Ecto neural progenitor cell (in vitro differentiated cells): ENCODE data around the gene EVI5.

ENCODE experiments used
- DNase-seq: peaks from one replicate; pipeline ENCODE4 v3.0.0-alpha.2; 2018; ENCODE audit warnings: low spot score

EVI5 gene

DNA sequence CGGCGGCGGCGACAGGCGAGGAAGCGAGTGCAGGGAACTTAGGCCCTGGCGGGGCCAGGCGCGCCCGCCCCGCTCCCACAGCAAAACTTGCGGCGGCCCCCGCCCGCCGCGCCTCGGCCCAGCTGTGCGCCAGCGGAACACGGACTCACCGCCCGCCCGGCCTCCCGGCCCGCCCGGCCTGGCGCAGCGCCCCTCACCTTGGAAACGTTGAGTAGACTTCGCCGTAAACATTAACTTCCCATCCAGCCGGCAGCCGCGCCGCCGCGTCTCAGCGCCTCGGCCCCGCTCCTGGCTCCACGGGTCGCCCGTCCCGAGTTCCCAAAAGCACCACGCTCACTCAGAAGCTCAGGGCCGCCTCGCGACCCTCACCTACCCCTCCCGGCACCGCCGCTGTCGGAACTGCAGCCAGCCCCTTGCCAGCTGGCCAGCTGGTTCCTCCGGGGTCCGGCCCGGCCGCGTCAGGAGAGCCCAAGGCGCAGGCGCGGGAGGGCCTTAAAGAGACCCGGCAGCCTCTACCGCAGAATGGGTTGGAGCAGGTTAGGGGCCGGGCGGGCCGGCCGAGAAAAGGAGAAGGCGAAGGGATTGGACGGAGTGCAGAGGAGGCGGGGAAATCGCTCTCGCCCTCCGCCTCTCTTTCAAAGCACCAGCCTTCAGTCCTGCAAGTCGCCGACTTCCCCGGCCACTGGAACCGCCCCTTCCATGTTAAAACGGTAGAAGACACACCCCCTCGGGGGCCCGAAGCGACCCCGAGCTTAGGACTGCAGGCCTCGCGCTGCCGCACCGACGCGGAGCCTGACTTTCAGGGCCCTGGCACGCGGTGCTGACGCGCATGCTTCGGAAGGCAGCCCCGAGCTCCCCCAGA lies at the start of gene EVI5:
Gene EVI5, minus strand, starts transcription at position 470 of the 862 bp plus-strand sequence. CDS start 48,562 bp downstream, outside the sequence.
- peak; percentile 96 for DNase-seq

DNA sequence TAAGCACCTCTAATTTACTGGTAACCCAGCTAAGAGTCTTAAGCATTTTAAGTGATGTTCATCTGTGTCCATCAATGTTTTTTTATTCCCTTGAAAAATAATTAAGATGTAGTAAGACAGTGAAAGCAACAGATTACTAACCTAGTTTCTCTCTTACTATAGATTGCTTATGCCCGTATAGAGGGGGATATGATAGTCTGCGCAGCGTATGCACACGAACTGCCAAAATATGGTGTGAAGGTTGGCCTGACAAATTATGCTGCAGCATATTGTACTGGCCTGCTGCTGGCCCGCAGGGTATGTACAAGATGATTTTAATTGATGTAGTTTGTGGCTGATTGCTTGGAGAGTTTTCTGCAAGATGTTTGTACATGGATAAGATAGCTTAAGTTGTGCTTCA lies 49.7 kb upstream of the EVI5 start:
- no peak for DNase-seq

DNA sequence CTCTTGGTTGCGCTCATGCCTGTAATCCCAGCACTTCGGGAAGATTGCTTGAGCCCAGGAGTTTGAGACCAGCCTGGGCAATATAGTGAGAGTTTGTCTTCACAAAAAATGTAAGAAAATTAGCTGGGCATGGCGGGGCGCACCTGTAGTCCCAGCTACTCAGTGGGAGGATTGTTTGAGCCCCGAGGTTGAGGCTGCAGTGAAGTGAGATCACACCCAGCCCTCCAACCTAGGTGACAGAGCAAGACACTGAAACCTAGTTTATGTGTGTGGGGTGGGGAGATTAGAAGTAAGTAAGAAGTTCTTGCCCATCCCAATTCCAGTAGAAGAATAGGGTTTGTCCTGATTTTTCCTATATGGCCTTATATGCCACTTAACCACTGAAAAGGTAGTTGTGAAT lies 48.9 kb upstream of the EVI5 start:
- DNase-seq: no peak

DNA sequence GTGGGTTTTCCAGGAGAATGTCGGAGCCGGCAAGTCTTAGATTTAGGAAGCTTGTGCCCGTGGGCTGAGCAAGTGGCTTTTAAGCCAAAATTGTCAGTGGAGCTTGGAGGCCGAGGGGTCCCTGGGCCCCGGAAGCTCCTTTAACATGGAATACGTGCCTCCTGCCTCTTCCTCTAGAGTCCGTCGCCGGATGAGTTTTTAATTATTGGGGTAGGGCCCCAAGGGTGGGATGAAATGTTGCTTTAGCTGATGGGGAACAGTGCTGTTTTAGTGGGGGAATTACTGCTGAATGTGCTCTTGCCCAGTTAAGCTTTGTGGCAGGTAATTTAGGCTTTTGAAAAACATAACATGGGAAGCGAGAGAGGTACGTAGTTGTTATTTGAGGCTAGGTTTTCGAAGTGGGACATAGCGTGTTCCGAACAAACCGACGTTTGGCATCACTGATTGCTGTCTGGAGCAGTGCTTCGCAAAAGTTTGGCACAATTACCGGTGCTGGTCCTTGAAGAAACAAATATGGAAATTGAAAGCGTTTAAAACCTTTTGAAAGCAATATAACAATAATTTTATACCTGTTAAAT lies 47.7 kb upstream of the EVI5 start:
- DNase-seq: no peak

DNA sequence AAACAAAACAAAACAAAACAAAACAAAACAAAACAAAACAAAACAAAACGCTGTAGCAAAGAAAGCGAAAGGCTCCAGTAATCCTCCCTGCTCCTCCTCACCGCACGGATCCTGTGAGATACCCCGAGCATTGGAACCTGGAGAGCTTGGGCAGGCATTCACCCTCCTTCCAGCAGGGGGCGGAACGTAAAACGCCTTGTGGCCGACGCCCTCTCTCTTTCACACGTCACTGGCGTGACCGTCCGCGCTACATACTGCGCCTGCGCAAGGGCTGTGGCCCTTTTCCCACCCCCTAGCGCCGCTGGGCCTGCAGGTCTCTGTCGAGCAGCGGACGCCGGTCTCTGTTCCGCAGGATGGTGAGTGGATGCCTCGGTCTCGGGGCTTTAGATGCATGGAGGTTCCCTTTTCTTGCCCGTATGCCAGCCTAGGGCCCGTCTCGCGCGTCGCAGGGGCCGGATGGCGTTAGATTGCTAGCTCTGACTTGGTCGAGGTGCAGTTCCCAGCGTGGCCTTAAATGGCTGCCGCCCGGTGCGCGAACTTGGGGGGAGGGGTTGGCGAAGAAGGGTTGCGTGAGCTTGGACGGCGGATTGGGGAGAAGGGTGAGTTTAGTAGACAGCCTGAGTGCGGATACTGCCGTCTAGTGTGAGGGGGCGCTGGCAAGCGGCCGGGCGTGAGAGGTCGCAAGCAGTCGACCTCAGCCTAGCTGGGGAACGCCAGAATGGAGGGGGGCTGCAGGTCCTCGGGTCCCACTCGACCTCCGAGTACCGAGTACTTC lies 47.0 kb upstream of the EVI5 start, which contains the start of gene RPL5:
Gene RPL5, plus strand, starts transcription at position 279 of the 775 bp plus-strand sequence. Its CDS starts 75 bp downstream, at position 354.
- DNase-seq: peak; percentile 98

DNA sequence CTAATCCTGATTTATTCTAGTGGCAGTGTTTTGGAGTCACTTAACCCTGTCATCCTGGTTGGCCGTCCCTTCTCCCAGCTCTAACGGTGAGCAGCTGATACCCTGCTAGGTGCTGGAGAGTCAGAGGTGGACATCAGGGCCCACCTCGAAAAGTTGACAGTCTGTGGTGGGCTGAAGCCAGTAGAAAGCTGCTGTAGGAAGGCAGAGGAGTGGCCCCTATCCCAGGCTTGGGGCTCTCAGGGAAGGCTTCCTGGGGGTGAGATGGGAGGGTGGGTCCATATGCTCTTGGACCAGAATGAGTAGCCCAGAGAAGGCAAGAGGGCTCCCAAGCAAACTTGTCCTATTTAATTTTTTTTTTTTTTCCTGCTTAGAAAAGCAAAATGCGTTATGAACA lies 46.5 kb upstream of the EVI5 start:
- DNase-seq: peak; percentile 49

DNA sequence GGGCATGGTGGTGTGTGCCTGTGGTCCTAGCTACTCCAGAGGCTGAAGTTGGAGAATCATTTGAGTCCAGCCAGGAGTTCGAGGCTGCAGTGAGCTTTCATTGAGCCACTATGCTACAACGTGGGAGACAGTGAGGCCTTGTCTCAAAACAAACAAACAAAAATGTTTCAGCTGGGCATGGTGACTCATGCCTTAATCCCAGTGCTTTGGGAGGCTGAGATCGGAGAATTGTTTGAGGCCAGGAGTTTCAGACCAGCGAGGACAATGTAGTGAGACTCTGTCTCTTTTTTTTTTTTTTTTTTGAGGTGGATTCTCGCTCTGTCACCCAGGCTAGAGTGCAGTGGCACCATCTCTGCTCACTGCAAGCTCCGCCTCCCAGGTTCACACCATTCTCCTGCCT lies 41.9 kb upstream of the EVI5 start:
- DNase-seq: no peak

DNA sequence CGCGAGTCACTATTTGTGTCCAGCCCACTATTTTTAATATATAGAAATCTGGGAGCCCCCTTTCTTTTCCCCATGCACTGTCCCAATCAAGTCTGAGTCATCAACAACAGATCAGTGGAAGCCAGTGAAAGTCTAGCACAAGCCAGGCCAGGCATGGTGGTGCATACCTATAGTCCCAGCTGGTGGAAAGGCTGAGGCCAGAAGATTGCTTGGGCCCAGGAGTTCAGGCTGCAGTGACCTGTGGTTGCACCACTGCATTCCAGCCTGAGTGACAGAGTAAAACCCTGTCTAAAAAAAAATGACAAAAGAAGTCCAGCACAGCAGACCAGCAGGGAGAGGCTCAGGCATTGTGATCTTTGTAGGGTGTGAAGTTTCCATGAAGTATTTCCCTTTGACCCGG lies 38.0 kb upstream of the EVI5 start:
- DNase-seq: peak; percentile 49

DNA sequence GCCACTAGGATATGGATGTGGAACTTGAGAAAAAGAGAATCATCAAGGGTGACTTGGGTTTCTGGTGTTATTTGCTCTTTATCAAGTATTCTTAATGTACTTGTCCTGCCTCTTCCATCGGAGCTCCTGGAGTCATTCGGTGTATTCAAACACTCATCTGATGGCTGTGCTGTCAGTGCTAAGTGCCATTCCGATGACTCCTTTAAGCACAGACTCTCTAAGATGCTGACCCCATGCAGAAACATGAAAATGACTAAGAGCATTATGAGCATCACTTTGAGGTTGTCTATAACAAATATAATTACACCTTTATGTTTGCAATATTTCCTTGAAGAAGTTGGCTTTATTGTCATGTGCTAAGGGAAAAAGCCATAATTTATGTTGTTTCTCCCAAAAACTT lies 35.6 kb upstream of the EVI5 start:
- DNase-seq: no peak

DNA sequence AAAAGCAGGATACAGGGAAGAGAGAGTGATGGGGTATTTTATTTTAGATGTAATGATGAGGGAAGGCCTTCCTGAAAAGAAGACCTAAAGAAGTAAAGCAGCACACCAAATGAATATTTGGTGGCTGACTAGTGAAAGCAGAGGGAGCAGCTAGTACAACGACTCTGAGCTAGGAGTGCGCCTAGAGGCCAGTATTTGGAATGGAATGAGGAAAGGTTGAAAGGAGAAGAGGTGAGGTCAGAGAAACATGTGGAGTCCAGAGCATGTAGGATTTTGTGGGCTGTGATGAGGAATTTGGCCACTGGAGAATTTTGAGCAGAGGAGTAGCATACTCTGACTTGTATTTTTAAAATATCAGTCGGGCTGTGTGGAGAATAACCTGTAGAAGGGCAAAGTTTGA lies 35.1 kb upstream of the EVI5 start:
- DNase-seq: no peak

DNA sequence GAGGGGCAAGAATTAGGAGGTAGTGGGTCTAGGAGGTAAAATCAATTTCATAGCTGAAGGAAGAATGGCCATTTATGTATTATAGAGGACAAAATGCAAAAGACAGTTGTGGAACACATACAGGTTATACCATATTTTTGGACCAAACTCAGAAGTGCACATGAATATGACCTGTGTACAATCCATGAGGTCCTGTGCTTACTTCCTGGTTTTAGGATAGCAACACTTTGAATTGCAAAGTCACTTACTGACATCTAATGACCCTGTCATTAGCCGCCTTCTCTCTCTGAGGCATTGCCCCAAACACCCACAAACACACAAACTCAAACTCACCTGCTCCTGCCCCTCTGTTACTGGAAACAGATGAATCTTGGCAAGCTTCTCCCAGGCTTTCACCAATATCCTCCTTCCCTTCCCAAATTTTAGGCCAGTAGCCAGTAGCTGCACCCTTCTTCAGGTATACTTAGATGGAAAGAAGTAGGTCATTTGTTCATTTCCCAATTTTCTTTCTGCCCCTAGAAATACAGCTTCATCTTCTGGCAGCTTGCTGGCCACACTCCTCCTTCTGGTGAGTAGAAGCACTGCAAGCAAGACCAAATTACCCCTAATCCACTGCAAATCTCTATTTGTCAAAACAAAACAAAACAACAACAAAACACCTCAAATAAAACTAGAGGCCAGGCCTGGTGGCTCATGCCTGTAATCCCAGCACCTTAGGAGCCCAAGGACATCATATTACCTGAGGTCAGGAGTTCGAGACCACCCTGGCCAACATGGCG lies 33.3 kb upstream of the EVI5 start:
- DNase-seq: no peak

DNA sequence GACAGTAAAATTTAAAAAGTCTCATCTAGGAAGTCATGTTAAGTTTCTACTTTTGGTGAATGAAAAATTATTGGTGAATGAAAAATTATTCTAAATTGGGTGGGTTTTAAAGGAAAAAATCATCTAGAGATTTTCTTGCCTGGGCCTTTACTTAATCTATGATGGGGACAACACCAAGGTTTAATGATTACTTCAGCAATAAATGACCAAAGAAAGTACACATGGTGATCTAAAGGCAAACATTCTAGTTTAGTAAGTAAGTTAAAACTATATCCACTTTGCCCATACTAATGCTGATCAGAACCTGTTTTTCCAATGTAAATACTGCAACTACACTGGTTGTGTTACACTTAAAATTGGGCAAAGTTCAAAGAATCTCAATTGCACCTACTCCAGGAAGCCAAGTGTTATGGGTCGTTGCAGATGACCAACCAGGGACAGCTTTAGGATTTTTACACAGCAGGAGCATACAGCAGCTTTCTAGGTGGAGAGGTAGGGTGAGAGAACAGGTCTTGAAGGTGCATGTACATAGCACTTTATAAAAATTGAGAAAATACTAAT lies 32.3 kb upstream of the EVI5 start:
- no peak for DNase-seq

DNA sequence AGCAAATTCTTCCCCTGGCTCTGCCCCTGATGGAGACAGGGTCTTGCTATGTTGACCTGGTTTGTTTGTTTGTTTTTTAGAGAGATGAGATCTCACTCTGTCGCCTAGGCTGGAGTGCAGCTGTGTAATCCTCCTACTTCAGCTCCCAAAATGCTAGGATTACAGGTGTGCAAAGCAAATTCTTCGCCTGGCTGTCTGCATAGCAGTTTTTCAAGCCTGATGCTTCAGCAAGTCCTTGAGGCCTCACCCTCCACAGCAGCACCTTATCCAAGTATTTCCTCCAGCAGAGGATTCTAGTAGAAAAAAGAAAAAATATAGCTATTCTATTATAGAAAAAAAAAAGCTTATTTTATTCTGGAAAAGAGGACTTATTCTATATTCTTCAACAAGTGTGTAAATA lies 31.8 kb upstream of the EVI5 start:
- no peak for DNase-seq

DNA sequence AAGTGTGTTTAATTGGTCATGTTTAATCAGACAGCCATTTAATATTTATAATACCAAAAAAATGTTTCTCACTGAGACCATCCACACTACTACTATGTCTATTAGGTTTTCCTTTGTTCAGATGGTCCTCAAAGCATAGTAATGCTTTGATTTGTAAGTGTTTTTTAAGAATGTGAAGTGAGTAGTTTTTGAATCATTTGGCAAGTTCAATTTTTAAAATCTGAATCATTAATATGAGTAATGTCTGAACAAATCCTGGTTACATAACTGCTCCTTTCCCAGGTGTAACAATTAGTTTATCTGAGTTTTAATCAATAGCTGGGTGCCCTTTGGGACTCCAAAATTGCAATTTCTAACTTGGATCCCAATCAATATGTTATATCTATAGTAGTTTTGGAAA lies 23.5 kb upstream of the EVI5 start:
- DNase-seq: no peak

DNA sequence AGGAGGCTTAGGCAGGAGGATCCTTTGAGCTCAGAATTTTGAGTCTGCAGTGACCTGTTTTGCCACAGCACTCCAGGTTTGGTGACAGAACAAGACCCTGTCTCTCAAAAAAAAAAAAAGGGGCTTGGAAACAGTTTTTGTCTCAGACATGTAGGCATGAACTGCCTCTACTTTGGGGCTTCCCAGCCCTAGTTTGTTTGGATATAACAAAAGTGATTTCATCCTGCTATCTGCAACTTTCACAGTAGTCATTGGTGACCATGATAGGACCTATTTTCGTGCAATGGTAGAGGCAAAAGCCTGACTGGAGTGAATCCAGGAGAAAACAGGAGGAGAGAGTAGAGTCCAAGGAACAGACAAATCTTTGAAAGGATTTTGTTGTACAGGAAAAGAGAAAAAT lies 20.3 kb upstream of the EVI5 start:
- DNase-seq: no peak

DNA sequence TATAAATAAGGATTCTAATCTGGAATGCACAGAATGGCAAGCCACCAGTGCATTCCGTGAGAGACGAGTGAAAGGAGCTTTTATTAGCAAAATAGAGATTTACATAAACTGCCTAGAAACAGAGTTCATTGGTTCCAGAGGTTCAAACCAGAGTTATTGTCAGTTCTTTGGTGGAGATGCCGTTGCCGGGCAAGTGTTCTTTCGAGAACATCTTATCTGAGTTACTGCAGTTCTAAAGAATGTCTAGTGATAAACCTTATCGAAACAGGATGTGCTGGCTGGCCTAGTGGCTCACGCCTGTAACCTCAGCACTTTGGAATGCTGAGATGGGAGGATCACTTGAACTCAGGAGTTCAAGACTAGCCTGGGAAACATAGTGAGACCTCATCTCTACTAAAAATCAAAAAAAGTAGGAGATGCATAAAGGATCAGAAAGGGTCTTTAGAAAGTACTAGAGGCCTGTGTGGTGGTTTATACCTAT lies 19.9 kb upstream of the EVI5 start:
- DNase-seq: no peak

DNA sequence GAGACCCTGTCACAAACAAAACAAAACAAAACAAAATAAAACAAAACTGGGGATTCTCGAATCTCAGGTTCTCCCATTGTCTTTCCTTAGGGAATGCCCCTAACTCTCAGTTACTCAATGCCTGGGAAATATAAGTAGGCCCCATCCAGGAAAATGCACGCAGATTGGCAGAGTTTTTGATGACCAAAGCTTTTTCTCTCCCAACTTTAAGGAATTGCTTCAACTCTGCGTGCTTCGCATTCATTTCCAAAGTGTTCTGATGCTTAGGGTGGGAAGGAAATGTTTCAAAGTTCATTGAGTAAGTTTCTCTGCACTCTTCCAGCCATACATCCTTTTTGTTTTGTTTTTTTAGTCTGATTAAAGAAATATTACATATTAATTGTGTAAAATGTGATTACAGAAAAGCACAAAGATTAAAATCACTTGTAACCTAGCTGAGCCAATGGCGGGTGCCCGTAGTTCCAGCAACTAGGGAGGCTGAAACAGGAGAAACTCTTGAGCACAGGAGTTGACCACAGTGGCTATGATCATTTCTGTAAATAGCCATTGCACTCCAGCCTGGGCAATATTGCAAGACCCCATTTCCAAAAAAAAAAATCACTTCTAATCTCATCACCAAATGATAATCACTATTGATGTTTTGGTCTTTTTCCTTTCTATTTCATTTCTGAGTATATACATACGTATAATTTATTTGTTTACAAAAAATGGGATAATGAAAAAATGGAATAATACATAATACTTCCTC lies 18.4 kb upstream of the EVI5 start:
- DNase-seq: no peak

DNA sequence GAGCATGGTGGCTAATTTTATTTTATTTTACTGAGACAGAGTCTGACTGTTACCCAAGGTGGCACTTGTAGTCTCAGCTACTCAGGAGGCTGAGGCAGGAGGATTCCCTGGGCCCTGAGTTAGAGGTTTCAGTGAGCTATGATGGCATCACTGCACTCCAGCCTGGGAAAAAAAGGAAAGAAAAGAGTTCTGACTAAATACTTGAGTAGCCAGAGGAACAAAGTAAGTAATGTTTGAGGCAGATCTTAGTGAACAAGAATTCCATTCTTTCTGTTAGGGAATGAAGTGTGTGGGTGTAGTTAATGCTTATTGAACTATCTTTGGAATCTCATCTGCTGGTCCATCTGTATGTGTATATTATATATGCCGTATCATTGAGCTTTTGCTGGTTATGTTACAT lies 13.1 kb upstream of the EVI5 start:
- DNase-seq: no peak

DNA sequence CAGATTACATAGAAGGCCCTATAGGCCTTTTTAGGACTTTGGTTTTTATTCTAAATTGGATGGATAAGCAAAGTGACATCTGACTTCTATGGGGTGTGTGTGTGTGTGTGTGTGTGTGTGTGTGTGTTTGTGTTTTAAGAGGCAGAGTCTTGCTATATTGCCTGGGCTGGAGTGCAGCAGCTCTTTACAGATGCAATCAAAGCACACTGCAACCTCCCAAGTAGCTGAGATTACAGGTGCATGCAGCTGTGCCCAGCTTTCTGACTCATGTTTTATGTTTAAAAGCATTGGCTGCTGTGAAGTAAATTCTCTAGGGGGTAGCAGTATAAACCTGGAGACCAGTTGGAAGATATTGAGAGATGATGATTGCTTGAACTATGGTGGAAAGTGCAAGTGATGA lies 12.4 kb upstream of the EVI5 start:
- DNase-seq: no peak

DNA sequence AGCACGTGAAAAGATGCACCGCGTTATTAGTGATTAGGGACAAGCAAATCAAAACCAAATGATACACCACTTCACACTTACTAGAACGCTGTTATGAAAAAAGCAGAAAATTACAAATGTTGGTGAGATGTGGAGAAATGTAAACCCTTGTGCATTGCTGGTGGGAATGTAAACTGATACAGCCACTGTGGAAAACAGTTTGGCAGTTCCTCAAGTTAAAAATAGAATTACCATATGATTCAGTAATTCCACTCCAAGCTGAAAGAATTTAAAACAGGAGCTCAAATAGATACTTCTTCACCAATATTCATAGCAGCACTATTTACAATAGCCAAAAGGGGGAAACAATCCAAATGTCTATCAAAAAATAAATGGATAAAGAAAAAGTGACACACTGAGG lies 10.3 kb upstream of the EVI5 start:
- DNase-seq: no peak

DNA sequence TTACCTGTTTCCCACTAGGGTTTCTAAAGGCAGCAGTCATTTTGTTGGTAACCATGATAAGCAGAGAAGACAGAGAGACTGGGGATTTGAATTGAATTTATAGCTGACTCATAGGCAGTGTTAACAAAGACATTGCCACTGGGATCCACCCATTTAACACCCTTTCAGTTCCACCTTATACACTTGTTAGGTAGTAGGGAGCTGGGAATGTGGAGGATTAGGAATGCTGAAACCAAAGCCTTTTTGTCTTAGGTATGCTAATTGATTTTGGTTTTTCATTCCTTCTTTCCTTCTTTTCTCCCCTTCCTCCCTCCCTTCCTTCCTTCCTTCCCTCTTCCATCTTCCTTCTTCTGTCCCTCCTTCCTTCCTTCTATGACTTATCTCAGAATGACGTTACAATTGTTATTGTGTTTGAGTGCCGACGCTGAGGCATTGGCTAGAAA lies 7.5 kb upstream of the EVI5 start:
- no peak for DNase-seq
